GM18519 (cell line): Measurements from ENCODE around the gene LRRC4.

Experiments used
- ATAC-seq: cut with Tn5 transposase; IDR thresholded peaks from one replicate; pipeline ENCODE4 v1.9.1; 2021; ENCODE audit warnings: mild to moderate bottlenecking, moderate library complexity; ENCODE audit not compliant: unreplicated experiment, low FRiP score

LRRC4 gene

DNA sequence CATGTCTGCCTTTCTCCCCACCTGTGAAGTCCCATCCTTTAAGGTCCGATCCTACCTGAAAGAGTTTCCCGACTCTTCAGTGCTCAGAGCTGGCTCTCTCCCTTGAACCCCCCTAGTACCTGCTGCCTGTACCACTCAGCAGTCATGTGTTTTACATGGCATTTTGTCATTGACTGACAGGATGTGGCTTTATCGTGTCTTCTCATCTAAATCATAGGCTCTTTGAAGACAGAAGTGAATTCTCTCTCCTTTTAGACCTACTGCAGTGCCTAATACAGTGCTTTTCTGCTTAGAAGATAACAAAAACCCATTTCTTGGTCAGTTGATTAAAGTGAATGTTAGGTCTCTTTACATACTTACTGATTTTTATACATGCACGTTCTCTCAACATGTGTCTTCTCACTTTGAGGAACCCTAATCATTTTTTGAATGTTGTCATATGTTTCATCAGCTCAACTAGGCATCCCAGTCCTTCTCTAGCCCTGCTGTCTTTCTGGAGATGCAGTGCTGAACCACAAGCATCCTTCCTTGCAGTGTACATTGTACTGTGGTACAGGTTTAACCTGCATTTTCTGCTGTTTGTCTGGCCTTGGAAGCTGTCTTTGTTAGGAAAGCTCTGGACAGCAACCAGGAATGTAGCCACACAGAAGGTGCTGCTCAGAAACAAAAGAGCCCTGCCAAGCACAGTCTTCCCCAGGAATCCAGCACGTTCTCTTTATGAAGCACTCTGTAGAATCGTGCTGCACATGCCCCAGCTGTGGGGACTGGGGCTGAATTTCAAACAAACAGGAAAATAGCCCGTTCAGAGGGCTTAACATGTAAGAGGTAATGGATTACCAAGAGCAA lies 28.1 kb upstream of the LRRC4 start:
- no peak for ATAC-seq

DNA sequence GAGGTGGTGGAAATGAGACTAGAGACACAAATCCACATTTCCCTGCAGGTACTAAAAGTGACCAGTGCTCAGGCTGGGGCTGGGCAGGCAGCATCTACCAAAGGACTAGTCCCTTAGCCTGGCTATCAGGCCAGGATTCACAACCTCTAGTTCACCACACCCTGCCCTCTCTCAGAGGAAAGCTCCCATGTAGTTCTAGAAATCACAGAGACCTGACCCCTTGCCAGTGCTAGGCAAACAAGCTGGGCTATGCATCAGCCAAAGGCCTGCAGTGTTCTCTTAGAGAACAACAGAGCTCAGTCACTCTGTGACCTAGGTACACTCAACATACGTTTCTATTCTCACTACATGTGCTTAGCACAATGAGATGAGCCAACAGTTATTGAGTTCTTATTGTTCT lies 26.7 kb upstream of the LRRC4 start:
- no peak for ATAC-seq

DNA sequence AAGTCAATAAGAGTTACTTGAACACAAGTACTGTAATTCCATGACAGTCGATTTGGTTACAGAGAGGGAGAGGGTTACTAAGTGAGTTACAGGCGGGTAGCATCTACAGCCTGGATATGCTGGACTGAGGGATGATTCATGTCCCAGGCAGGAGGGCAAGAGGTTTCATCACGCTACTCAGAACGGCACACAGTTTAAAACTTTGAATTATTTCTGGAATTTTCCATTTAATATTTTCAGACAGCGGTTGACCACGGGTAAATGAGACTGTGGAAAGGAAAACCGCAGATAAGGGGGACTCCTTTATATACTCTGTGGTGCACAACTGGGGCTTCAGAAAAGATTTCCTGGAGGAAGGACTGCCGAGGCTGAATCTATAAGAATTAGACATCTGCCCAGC lies 25.7 kb upstream of the LRRC4 start:
- ATAC-seq = no peak

- ATAC-seq = no peak
Measured at GRCh38 chr7:128055637-128056036, 24.4 kb upstream of the LRRC4 start.

- ATAC-seq = no peak
Measured at GRCh38 chr7:128054511-128054910, 23.3 kb upstream of the LRRC4 start.

DNA sequence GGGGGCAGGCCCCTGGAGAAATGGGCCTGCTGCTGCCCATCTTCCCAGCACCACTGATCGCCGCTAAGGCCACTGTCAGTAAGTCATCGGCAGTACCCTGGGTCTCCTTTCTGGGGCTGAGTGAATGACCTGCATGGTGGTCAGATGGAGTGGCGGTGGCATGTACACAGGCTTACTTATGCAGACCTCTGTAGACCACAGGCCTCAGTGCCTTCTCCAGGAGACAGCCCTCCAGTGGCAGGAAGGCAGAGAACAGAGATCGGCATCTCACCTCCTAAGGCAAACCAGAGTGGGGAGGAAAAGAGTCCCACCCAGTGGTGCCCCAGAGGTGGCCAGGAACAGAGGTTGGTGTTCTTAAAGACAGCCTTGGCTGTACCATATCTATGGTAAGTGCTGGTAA lies 22.8 kb upstream of the LRRC4 start:
- no peak for ATAC-seq

GRCh38 chr7:128053023-128053422 lies 21.8 kb upstream of the LRRC4 start:
- no peak for ATAC-seq

GRCh38 chr7:128052404-128052803 lies 21.2 kb upstream of the LRRC4 start:
- no peak for ATAC-seq

DNA sequence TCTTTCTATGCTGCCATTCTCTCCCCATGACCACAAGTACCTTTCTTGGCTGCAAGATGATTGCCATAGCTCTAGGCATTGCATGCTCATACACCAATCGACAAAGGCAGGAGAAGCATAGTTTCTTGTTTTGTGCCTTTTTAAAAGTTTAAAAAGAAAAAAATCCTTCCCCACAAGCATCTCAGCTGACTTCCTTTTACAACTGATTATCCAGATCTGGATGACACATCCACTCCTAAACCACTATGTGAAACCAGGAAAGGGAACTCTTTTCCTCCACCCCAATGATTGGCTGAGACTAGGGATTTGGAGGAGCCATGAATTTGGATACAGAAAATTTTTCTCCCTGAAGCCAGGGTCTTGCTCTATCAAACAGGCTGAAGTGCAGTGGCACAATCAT lies 14.5 kb upstream of the LRRC4 start:
- ATAC-seq = no peak

- no peak for ATAC-seq
Measured at GRCh38 chr7:128045158-128045557, 13.9 kb upstream of the LRRC4 start.

- no peak for ATAC-seq
Measured at GRCh38 chr7:128044064-128044463, 12.8 kb upstream of the LRRC4 start.

DNA sequence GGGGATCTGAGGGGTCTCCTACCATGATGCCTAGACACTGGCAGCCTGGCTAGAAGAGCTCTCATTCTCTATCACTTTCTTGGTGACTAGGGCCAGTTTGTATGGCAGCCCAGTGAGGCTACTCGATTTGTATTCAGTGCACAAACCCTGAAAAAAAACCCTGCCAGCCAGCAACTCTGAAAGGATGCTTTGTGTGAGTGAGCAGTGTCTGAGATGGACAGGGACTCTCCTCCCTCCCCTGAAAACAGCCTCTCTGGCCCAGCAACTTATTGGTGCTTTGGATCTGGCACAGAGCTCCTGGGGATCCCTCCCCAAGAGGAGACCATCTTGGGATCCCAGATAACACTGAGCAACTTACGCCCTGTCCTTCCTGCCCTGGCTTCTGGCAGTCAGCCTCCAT lies 10.8 kb upstream of the LRRC4 start:
- no peak for ATAC-seq

- ATAC-seq = no peak
Measured at GRCh38 chr7:128041203-128041602, 10.0 kb upstream of the LRRC4 start.

DNA sequence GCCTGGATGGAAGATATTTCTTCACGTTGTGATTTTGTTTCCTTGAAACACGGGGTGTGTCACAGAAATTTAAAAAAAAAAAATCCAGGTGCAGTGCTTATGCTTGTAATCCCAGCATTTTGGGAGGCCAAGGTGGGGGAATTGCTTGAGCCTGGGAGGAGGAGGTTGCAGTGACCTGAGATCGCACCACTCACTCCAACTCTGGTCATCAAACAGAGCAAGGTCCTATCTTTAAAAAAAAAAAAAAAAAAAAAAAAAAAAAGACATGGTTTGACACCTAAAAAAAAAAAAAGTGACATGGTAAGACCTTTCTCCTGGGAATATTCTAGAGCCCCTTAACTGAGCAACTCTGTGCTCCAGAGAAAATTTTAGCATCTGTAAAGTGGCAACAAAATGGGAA lies 9.0 kb upstream of the LRRC4 start:
- ATAC-seq = no peak

DNA sequence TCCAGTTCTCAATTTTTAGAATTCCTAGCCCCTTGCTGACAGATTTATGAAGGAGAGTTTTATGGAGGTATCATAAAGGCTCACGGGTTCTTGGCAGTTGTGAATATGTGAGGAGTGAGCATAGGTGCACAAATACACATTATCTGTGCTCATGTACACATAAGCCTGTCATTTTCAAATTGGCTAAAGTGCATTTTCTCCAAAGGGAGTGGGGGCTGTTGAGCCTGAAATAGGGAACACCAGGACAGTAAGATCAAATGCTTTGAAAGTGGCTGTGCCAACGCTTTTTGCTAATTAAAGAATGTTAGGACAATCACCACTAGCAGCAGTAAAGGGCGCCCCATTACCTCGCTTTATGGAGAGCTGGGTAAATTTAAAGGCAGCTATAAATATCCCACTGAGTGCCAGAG lies 8.3 kb upstream of the LRRC4 start:
- ATAC-seq = no peak

DNA sequence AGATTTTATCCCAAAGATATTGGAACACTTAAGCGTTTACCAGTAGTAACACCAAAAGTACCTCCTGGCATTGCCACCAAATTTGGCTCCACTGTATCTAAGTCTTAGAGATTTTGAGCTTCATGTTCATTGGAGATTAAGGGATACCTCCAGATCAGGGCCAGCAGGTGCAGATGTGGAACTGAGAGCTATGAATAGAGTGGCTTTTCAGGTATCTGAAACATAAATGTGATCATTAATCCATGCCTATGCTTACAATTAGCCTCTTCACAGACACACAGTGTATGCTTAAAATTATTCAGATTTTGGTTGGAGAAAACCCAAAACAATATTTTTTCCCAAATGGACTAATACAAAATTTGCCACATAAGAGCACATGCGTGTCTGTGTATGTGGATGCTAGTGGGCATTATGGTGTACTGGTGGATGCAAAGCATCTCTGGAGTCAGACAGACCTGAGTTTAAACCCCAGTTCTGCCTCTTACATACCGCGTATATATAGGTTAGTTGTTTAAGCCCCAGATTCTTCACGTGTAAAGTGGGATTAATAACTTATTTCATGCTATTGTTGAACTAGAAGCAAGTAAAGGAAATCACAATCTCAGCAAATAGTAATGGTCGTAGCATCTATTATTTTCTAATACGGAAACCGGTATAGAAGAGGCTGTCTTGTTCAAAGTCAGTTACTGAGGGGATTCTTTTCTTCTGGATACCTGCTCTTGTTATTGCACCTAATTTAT lies 6.8 kb upstream of the LRRC4 start:
- no peak for ATAC-seq

- ATAC-seq = no peak
Measured at GRCh38 chr7:128037081-128037480, 5.8 kb upstream of the LRRC4 start.

DNA sequence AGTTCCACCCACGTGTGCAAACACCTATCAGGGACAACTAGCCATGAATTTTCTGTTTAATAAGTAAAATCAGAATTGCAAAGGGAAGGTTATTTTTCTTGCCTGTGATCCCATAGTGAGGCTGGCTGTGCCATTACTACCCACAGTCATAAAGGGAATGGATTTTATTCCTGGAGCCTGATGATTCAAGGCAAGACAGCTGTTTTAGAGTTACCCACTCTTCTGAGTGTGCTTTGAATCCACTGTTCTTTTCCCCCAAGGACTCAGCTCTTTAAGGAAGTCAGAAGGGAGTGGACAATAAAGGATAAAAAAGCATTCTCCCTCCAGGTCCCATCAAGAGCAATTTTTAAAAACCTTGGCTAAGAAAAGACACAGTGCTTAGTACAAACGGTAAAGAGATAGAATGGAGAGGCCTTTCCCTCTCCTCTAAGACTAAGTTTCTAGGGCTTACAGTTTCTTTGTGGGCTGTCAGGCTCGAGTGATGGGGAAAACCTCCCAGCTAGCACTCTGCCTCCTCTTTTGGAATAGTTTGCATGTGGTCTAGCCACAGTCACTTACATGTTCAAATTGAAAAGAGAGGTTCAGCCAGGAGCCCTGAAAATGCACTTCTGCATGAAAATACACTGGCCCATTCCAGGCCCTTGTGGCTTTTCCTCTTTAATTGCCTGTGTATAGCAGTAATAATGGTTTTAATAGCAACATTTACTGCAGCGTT lies 5.1 kb upstream of the LRRC4 start:
- ATAC-seq = peak; percentile 29

DNA sequence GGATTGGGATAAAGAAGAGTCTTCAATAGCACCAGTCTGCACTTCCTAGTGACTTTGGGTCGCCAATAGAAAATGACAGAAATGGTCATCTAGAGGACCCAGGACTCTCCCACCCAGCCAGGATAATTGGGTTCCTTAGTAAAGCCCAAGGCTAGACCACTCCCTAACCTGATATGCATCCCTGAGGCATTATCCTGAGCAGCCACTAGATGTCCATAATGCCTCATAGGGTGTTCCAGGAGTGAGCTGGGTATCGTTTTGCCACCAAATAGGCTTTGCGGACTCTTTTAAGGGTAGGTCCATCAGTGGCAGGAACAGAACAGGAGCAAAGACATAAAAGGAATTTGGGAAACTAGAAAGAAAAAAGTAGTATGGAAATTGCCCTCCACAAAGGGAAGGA lies 4.5 kb upstream of the LRRC4 start:
- ATAC-seq = no peak

DNA sequence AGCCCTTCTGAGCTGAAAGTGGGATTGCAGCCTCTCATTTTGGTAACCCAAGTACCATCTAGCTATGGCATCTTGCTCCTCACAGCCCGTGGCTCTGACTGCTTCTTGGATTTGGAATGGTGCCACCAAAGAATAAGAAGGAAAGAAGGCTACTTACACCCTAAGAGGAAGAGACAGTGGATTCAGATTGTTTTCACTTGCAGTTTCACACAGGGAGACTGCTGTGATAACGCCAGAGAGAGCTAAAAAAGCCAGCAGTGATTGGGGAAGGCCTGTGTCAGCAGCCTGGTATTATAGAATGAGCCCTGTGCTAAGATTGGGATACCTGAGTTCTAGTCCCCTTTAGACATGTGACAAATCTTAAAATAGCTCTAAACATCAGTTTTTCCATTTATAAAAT lies 3.6 kb upstream of the LRRC4 start:
- no peak for ATAC-seq

DNA sequence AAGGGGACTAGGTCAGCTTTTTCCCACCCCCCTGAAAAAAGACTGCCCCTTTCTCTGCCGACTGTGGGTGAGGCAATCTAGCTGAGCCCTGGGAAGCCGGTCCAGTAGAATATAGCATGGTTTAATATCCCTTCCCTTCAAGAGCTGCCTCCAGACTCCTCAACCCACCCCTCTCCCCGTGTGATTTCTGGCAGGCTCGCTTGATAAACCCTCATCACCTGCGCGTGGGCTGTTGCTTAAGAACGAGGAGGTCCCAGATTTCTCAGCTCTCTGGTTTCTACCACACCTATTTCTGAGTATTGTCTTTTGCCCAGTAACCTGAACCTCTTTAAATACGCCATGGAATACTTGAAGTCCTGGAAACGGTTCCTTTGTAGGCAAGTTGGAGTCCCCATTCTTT lies 2.0 kb upstream of the LRRC4 start:
- no peak for ATAC-seq
